Measurements from ENCODE around the gene SH3BP1.

Gene SH3BP1

GRCh38 chr22:37675930-37676735 is 36.7 kb downstream of the SH3BP1 start:
- H3K27me3 Mint-ChIP-seq: no peaks in the 10 kb centered on the region
- H3K9me3 Mint-ChIP-seq: no peaks in the 10 kb centered on the region
- H3K4me1 Mint-ChIP-seq (ENCODE audit: low read depth in 2 of 2): peaks cover 32 to 38% of the 10 kb centered on the region in 2 donors
- ATAC-seq (replicated peaks): no peak
- peaks cover 36% of the 10 kb centered on the region for H3K36me3 Mint-ChIP-seq (ENCODE audit: insufficient read depth)
- H3K4me3 Mint-ChIP-seq: peak overlapping the region; percentile 85 to 91
- no peak for DNase-seq
- peak overlapping the region; percentile 98 for H3K27ac Mint-ChIP-seq

- Mint-ChIP-seq H3K4me3 (peak overlapping the region; percentile 85 to 91), H3K9me3 (no peaks in the 10 kb centered on the region), H3K27ac (peak overlapping the region; percentile 98), H3K4me1 (ENCODE audit: low read depth in 2 of 2) (peaks cover 38 to 44% of the 10 kb centered on the region in 2 donors), H3K36me3 (ENCODE audit: insufficient read depth) (peaks cover 37% of the 10 kb centered on the region), H3K27me3 (no peaks in the 10 kb centered on the region)
- ATAC-seq (replicated peaks): peak; percentile 84
- peak; percentile 88 to 93 (median 92) for DNase-seq
Measured at GRCh38 chr22:37676736-37677492, 37.4 kb downstream of the SH3BP1 start.

- H3K27ac Mint-ChIP-seq: peak overlapping the region; percentile 98
- no peaks in the 10 kb centered on the region for H3K9me3 Mint-ChIP-seq
- no peaks in the 10 kb centered on the region for H3K27me3 Mint-ChIP-seq
- ATAC-seq (replicated peaks) (peak; percentile 62), DNase-seq (no peak)
- peak overlapping the region; percentile 85 to 91 for H3K4me3 Mint-ChIP-seq
- peaks cover 32 to 39% of the 10 kb centered on the region in 2 donors for H3K4me1 Mint-ChIP-seq (ENCODE audit: low read depth in 2 of 2)
- H3K36me3 Mint-ChIP-seq (ENCODE audit: insufficient read depth): peaks cover 37% of the 10 kb centered on the region
Measured at GRCh38 chr22:37677493-37677974, 38.1 kb downstream of the SH3BP1 start.

GRCh38 chr22:37678372-37678771 is 38.9 kb downstream of the SH3BP1 start:
- ATAC-seq (replicated peaks) (no peak), DNase-seq (no peak)
- H3K36me3 Mint-ChIP-seq (ENCODE audit: insufficient read depth): peaks cover 37% of the 10 kb centered on the region
- H3K27ac Mint-ChIP-seq: peak overlapping the region in 1 of 2 donors; percentile 98
- H3K4me3 Mint-ChIP-seq: peak overlapping the region in 1 of 2 donors; percentile 85
- H3K9me3 Mint-ChIP-seq: no peaks in the 10 kb centered on the region
- no peaks in the 10 kb centered on the region for H3K27me3 Mint-ChIP-seq
- H3K4me1 Mint-ChIP-seq (ENCODE audit: low read depth in 2 of 2): peaks cover 30 to 37% of the 10 kb centered on the region in 2 donors

GRCh38 chr22:37679670-37680069 is 40.2 kb downstream of the SH3BP1 start:
- ATAC-seq (replicated peaks) (no peak), DNase-seq (no peak)
- Mint-ChIP-seq H3K36me3 (ENCODE audit: insufficient read depth) (peaks cover 31% of the 10 kb centered on the region), H3K27ac (peak overlapping the region in 1 of 2 donors; percentile 35), H3K4me3 (peak overlapping the region in 1 of 2 donors; percentile 17), H3K4me1 (ENCODE audit: low read depth in 2 of 2) (peaks cover 22 to 29% of the 10 kb centered on the region in 2 donors), H3K27me3 (no peaks in the 10 kb centered on the region), H3K9me3 (no peaks in the 10 kb centered on the region)

GRCh38 chr22:37680191-37680851 is 40.9 kb downstream of the SH3BP1 start:
- ATAC-seq (replicated peaks) (no peak), DNase-seq (no peak)
- Mint-ChIP-seq H3K4me1 (ENCODE audit: low read depth in 2 of 2) (peaks cover 18 to 29% of the 10 kb centered on the region in 2 donors), H3K9me3 (no peaks in the 10 kb centered on the region), H3K27me3 (no peaks in the 10 kb centered on the region), H3K27ac (no peak overlapping the region), H3K36me3 (ENCODE audit: insufficient read depth) (peaks cover 29% of the 10 kb centered on the region), H3K4me3 (no peak overlapping the region)

- Mint-ChIP-seq H3K9me3 (no peaks in the 10 kb centered on the region), H3K4me1 (ENCODE audit: low read depth in 2 of 2) (peaks cover 21 to 23% of the 10 kb centered on the region in 2 donors), H3K27ac (peak overlapping the region; percentile 59 to 73), H3K36me3 (ENCODE audit: insufficient read depth) (peaks cover 29% of the 10 kb centered on the region), H3K27me3 (no peaks in the 10 kb centered on the region), H3K4me3 (no peak overlapping the region)
- DNase-seq (no peak), ATAC-seq (replicated peaks) (no peak)
Measured at GRCh38 chr22:37681001-37681424, 41.5 kb downstream of the SH3BP1 start.

GRCh38 chr22:37681556-37682049 is 42.1 kb downstream of the SH3BP1 start:
- Mint-ChIP-seq H3K9me3 (no peaks in the 10 kb centered on the region), H3K36me3 (ENCODE audit: insufficient read depth) (peaks cover 31% of the 10 kb centered on the region), H3K4me1 (ENCODE audit: low read depth in 2 of 2) (peaks cover 23 to 25% of the 10 kb centered on the region in 2 donors), H3K4me3 (no peak overlapping the region), H3K27me3 (no peaks in the 10 kb centered on the region), H3K27ac (peak overlapping the region; percentile 59 to 73)
- DNase-seq: peak; percentile 71 to 73 (median 72)
- ATAC-seq (replicated peaks): no peak

GRCh38 chr22:37684803-37685615 is 45.5 kb downstream of the SH3BP1 start:
- H3K9me3 Mint-ChIP-seq: no peaks in the 10 kb centered on the region
- ATAC-seq (replicated peaks) (no peak), DNase-seq (no peak)
- no peaks in the 10 kb centered on the region for H3K27me3 Mint-ChIP-seq
- H3K4me3 Mint-ChIP-seq: peak overlapping the region; percentile 96 to 97
- H3K27ac Mint-ChIP-seq: peak overlapping the region in 1 of 2 donors; percentile 97
- H3K36me3 Mint-ChIP-seq (ENCODE audit: insufficient read depth): peaks cover 23% of the 10 kb centered on the region
- peaks cover 28 to 29% of the 10 kb centered on the region in 2 donors for H3K4me1 Mint-ChIP-seq (ENCODE audit: low read depth in 2 of 2)

GRCh38 chr22:37686002-37686982 is 46.8 kb downstream of the SH3BP1 start, which contains the start of gene NOL12:
Gene NOL12 (plus strand): TSS chr22:37686343. CDS start chr22:37686393, 50 bp downstream.
- H3K9me3 Mint-ChIP-seq: no peaks in the 10 kb centered on the region
- no peaks in the 10 kb centered on the region for H3K27me3 Mint-ChIP-seq
- DNase-seq: peak; percentile 67 to 80 (median 71)
- H3K36me3 Mint-ChIP-seq (ENCODE audit: insufficient read depth): peaks cover 27% of the 10 kb centered on the region
- H3K27ac Mint-ChIP-seq: peak within 1 kb of the TSS; percentile 97
- H3K4me3 Mint-ChIP-seq: peak within 1 kb of the TSS; percentile 96 to 97
- H3K4me1 Mint-ChIP-seq (ENCODE audit: low read depth in 2 of 2): peaks cover 25 to 26% of the 10 kb centered on the region in 2 donors
- peak; percentile 89 for ATAC-seq (replicated peaks)

- Mint-ChIP-seq H3K36me3 (ENCODE audit: insufficient read depth) (peaks cover 48% of the 10 kb centered on the region), H3K9me3 (no peaks in the 10 kb centered on the region), H3K27me3 (no peaks in the 10 kb centered on the region), H3K27ac (no peak overlapping the region), H3K4me3 (no peak overlapping the region), H3K4me1 (ENCODE audit: low read depth in 2 of 2) (peaks cover 21 to 23% of the 10 kb centered on the region in 2 donors)
- DNase-seq (no peak), ATAC-seq (replicated peaks) (no peak)
Measured at GRCh38 chr22:37690407-37690806, 50.9 kb downstream of the SH3BP1 start.

All from effector memory CD8-positive, alpha-beta T cell (primary cell).